Measurements from ENCODE around the gene SIGLEC6.

SIGLEC6 gene

DNA sequence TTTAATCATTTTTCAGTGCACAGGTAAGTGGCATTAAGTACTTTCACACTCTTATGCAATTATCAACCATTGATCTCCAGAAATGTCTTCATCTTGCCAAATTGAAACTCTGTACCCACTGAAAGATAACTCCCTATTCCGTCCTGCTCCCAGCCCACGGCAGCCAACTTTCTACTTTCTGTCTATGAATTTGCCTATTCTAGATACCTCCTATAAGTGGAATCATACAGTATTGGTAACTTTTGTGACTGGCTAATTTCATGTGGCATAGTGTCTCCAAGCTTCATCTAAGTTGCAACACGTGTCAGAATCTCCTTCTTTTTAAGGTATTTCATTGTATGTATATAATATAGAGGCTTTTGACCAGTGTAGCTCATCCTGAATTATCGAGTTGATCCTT, 58.9 kb downstream of the SIGLEC6 start:
- no peak for DNase-seq

DNA sequence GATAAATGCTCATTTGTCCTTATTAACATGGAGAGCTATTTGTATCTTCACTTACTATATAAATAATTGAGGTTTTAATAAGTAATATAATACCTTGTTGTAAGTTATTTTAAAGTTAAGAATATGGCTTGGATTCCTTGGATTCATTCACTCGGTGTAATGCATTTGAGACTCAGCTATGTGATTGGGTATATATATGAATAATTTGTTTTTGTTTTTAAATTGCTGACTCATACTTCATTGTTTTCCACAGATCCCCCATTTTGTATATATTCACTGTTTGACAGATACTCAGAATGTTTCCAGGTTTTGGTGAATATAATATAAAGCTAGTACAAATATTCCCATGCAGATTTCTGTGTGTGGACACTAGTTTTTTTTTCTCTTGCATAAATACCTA, 59.9 kb downstream of the SIGLEC6 start:
- DNase-seq, result no peak

DNA sequence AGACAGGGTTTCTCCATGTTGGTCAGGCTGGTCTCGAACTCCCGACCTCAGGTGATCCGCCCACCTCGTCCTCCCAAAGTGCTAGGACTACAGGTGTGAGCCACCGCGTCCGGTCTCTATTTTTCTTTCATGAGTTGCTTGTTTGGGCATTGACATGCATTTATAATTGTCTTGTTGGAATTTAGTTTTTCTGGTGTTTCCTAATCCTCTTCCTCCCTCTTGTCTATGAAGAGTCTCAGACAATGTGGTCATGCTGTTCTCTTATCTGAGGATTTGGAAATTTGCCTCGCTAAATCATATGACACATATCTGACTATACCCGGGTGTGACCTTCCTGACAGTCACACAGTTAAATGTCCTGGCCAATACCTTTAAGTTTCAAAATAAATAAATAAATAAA, 60.5 kb downstream of the SIGLEC6 start:
- no peak for DNase-seq

DNA sequence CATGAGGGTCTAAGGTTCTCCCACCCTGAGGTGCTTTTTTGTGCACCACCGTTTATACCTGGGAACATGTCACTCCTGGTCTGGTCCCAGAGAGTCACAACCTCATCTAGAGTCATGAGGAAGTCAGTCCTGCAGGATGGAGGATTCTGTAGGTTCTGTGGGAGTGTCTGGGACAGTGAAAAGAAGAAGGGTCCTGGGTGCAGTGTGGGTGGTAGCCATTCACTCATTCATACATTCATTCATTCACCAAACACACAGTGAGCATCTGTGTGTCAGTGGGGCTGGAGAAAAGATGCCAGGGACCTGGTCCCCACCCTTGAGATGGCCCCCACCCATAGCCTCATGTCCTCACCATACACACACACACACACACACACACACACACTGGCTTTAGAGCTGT, 61.8 kb downstream of the SIGLEC6 start:
- no peak for DNase-seq

- no peak for DNase-seq
Measured at GRCh38 chr19:51469162-51469561, 62.3 kb downstream of the SIGLEC6 start.

GRCh38 chr19:51468545-51468920, 62.9 kb downstream of the SIGLEC6 start:
- no peak for DNase-seq

GRCh38 chr19:51467864-51468544, 63.5 kb downstream of the SIGLEC6 start:
- no peak for DNase-seq

Measured in stimulated activated naive CD4-positive, alpha-beta T cell treated with Interleukin-2 at 50 U/mL for 16 hours (primary cell).